GM18511 (cell line): ENCODE measurements around the gene EPB42.
"Not testable (repeated sequence)": the region's sequence is repeated elsewhere in the genome, so short reads cannot be mapped to it uniquely, and the experiment has no call there.

Experiments
- ATAC-seq: cut with Tn5 transposase; IDR thresholded peaks from one replicate; pipeline ENCODE4 v1.9.1; 2021; ENCODE audit warnings: mild to moderate bottlenecking, moderate library complexity; ENCODE audit not compliant: unreplicated experiment

Gene EPB42

DNA sequence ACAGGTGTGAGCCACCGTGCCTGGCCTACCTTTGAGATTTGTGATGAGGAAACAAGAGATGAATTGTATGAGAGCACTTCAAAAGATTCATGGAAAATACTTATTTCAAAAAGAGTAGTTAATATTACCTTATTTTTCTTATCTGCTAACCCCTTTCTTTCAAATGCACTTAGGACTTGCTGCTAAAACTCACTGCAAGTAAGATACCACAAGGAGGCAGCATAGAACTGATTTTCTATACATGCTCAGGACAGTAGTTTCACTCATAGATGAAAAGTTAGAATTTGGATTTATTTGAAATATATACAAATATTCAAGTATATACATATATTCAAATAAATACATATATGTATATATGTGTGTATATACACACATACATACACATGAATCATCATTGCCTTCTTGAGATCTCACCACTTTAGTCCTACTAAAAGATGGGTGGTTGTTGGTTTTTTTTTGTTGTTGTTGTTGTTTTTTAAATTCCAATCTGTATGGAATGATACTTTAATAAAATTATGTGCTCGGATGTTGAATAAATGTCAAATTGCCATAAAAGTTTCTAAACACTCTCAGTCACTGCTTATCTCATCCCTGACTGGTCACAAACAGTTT lies 33.2 kb downstream of the EPB42 start:
- ATAC-seq, result no peak

DNA sequence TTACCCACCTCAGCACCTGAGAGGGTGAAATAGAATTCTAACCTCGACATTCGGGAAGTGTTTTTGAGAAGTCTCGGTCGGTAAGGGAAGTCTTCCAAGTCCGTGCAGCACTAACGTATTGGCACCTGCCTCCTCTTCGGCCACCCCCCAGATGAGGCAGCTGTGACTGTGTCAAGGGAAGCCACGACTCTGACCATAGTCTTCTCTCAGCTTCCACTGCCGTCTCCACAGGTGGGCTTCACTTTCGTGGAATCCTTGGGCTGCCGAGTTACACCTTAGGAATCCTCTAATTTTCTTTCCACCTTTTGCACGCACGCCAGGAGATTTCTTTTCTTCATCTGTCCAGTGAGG lies 34.8 kb downstream of the EPB42 start:
- ATAC-seq, result peak; percentile 35

DNA sequence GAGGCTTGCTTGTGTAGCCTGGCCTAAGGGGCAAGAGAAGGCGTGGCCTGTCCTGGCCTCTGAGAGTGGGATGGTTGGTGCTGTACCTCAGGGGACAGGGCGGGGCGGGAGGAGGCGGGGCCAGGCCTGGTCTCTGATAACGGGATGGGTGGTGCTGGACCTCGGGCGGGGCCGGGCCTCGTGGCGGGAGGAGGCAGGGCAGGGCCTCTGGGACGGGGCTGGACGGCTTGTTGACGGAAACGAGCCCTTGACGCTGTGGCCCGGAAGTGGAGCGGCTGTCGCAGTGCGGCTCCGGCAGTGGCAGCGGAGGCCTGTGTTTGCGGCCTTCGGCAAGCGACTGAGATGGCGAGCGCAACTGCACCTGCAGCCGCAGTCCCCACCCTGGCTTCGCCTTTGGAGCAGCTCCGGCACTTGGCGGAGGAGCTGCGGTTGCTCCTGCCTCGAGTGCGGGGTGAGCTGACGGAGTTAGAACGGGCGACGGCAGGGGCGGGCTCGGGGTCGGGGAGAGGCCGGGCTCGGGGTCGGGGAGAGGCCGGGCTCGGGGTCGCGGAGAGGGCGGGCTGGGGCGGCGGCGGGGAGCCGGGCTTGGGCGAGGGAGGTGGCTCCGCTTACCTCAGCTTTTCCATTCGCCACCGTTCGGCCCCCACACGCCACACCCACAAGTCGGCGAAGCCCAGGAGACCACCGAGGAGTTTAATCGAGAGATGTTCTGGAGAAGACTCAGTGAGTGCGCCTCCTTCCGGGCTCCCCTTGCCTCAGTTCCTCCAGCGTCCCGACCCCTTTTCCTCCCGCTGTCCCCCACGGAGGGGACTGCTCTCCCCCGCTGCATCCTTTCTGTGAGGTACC lies 35.4 kb downstream of the EPB42 start, which contains the start of gene CCNDBP1:
CCNDBP1 (plus strand) TSS at position 247 of the 846 bp plus-strand sequence; CDS start at position 343, 96 bp downstream.
- ATAC-seq, result peak; percentile 93

DNA sequence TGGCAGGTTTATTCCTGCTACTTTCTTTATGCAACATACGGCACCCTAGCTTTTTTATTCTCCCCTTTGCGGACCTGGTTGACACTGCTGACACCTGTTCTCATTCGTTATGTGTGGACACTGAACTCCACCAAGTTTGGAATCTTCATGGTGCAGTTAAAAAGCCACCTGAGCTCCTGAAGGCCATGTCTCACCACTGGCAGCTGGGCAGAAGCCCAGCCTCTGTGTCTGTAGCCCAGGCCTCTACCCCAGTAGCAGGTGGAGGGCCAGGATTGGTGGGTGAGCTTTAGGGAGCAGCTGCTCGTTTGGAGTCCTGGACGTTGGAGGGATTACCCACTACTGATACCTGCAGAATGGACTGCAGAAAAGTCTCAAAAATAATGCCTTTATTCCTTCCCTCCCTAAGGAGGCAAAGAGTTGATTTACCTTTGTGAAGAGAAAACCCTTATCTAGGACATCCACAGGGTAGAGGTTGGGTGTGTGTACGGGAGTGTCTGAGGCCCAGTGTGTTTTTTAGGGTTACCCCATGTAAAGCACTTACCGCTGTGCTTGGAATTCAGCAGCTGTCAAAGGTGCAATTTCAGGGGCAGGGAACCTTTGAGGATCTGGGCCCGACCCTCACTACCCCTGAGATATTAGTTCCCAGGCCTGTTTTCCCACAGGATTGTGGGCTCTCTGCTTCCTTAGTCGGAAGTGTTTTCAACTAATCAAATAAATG lies 36.3 kb downstream of the EPB42 start:
- ATAC-seq, result no peak

DNA sequence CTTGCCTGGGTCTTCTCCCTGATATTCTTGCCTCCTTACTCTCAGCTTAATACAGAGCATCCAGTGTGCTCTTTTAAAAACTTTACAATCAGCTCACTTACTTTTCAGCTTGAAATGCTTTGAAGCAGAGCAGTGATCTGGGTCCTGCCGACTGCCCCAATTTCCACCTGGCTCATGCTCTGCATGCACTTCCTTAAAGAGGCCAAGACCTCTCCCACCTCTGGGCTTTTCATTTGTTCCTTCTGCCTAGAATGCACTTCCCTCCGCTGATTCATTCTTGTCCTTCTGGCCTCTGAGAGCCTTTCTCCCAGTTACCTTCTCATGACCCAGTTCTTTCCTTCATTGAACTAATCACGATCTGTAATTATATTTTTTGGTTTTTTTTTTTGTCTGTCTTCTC lies 37.5 kb downstream of the EPB42 start:
- ATAC-seq, result no peak

DNA sequence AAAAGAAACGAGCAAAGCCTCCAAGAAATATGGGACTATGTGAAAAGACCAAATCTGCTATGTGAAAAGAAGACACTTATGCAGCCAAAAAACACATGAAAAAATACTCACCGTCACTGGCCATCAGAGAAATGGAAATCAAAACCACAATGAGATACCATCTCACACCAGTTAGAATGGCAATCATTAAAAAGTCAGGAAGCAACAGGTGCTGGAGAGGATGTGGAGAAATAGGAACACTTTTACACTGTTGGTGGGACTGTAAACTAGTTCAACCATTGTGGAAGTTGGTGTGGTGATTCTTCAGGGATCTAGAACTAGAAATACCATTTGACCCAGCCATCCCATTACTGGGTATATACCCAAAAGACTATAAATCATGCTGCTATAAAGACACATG lies 43.7 kb downstream of the EPB42 start:
- ATAC-seq, result not testable (repeated sequence)

DNA sequence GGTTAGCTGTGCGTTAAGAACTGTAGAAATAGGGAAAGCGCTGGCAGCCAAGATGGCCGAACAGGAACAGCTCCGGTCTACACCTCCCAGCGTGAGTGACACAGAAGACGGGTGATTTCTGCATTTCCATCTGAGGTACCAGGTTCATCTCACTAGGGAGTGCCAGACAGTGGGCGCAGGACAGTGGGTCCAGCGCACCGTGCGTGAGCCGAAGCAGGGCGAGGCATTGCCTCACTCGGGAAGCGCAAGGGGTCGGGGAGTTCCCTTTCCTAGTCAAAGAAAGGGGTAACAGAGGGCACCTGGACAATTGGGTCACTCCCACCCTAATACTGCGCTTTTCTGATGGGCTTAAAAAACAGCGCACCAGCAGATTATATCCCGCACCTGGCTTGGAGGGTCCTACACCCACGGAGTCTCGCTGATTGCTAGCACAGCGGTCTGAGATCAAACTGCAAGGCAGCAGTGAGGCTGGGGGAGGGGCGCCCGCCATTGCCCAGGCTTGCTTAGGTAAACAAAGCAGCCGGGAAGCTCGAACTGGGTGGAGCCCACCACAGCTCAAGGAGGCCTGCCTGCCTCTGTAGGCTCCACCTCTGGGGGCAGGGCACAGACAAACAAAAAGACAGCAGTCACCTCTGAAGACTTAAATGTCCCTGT lies 45.0 kb downstream of the EPB42 start:
- ATAC-seq, result not testable (repeated sequence)

DNA sequence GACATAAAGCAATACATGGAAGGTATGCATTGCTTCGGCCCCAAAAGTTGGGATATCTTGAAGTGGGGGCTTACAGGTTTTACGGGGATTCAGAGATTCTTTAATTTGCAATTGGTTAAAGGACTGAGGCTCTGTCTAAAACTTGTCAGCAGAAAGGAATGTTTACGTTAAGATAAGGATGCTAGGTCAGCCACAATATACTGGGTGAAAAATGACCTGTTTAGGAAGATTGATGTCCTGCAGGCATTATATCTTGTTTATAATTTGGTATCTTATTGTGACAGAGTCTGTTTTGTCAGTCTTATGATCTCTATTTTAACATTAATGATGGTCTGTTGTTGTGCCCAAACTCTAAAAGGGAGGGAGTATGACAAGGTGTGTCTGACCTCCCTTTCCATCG lies 50.9 kb downstream of the EPB42 start:
- ATAC-seq, result no peak

DNA sequence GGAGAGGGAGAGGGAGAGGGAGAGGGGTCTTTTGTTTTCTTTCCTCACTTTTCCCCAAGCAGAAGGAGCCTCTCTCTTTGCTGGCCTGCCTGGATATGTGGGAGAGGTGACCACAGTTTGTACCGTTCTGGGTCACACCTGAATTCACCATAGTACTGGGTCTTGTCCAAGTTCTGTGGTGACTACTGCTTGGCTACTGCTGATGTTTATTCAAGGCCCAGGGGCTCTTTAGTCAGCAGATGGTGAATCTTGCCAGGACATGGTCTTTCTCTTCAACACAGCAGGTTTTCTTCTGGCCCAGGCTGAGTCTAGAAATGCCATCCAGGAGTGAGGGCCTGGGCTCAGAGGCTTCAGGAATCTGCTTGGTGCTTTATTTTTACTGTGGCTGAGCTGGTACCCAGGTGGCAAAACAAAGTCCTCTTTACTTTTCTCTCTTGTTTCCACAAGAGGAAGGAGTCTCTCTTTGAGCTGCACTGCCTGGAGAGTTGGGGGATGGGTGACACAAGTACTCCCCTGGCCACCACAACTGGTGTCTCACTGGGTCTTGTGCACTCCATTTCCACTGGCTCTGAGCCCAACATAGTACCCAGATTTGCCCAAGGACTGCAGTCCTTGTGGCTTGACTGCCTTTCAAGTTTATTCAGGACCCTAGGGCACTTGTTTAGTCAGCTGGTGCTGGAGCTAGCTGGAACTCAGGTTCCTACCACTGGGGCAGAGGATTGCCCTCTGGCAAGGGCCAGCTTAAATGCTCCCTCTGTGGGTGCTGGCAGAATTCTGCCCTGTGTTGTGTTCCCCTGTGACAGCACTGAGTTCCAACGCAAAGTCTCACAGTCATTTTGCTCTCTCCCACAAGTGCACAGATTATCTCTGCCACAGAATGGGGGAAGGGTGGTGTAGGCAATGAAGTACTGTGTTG lies 52.4 kb downstream of the EPB42 start:
- ATAC-seq, result no peak

DNA sequence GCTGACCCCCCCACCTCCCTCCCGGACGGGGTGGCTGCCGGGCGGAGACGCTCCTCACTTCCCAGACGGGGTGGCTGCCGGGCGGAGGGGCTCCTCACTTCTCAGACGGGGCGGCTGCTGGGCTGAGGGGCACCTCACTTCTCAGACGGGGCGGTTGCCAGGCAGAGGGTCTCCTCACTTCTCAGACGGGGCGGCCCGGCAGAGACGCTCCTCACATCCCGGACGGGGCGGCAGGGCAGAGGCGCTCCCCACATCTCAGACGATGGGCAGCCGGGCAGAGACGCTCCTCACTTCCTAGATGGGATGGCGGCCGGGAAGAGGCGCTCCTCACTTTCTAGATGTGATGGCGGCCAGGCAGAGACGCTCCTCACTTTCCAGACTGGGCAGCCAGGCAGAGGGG lies 53.6 kb downstream of the EPB42 start:
- ATAC-seq, result not testable (repeated sequence)

DNA sequence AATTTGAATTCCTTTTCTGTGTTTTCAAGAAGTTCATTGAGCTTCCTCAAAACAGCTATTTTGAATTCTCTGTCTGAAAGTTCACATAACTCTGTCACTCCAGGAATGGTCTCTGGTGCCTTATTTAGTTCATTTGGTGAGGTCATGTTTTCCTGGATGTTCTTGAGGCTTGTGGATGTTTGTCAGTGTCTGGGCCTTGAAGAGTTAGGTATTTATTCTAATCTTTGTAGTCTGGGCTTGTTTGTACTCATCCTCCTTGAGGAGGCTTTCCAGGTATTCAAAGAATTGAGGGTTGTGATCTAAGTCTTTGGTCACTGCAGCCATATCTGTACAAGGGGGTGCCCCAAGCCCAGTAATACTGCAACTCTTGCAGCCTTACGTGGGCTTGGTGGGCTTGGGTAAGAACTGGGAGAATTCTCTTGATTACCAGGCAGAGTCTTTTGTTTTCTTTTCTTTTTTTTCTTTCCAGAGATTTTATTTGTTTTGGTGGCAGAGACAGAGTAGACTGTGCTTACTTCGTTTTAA lies 55.0 kb downstream of the EPB42 start:
- ATAC-seq, result no peak

DNA sequence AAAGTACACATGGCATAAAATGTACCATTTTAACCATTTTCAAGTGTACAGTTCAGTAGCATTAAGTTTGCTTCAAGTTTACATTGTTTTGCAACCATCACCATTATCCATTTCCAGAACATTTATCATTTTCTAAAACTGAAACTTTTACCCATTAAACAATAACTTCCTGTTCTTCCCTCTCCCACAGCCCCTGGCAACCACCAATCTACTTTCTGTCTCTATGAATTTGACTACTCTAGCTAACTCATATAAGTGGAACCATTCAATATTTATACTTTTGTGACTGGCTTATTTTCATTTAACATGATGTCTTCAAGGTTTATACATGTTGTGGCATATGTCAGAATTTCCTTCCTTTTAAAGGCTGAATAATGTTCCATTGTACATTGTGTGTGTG lies 67.5 kb downstream of the EPB42 start:
- no peak for ATAC-seq

DNA sequence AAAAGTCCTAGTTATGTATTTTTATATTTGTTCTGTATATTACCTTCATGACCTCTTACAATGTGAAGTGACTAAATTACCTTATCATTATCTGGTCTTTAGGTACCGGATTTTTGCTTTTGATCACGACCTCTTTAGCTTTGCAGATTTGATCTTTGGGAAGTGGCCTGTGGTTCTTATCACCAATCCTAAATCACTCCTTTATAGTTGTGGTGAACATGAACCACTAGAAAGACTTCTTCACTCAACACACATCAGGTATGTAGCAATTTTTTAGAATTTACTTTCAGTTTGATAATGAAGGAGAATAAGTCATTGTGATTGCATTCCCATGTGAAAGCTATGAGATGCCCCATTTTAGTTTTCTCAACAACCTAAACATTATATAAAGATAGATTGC lies 69.1 kb downstream of the EPB42 start:
- ATAC-seq, result no peak

DNA sequence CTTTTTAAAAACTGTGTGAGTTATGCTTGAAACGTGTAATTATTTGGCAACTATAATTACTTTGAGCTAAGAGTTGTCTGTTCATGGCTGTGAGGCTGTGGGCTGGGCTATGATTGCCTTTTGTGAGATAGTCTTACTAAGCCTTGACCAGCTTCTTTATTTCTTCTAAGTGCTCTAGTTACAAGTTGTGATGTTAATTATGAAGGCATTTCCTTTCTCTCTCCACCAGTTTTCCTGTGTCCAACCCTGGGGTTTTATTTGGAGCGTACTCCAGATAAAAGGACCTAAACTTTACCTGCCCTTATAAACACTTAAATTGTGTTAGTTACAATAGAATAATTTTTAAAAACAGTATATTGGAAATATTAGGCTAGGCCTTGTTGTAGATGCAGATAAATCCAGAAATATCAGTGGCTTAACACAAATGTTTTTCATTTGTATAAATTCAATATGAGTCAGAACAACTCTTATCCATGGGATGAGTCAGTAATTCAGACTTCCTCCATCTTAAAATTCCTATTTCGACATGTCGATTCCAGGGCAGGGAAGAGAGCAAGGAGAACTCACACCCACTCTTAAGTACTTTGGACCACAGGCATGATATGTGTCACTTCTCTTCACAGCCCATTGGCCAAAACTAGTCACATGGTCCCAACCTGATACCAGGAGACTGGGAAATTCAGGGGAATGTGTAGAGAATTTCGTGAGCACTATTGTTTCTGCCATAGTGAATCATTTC lies 70.5 kb downstream of the EPB42 start:
- ATAC-seq, result no peak
